ENCODE results near the gene RGR.

RGR gene

GRCh38 chr10:84244651-84245270, at the start of gene RGR:
TSS of gene RGR (plus strand) at chr10:84245053. CDS start at chr10:84245091, 38 bp downstream.
- DNase-seq (ENCODE audit: low read depth), result no peak

GRCh38 chr10:84196083-84196482, 48.8 kb upstream of the RGR start:
- no peak for DNase-seq (ENCODE audit: low read depth)

GRCh38 chr10:84196941-84197340, 47.9 kb upstream of the RGR start:
- DNase-seq (ENCODE audit: low read depth), result no peak

- no peak for DNase-seq (ENCODE audit: low read depth)
Observed at GRCh38 chr10:84197643-84198042, 47.2 kb upstream of the RGR start.

- no peak for DNase-seq (ENCODE audit: low read depth)
Observed at GRCh38 chr10:84198206-84198915, 46.5 kb upstream of the RGR start.

GRCh38 chr10:84200537-84201243, 44.2 kb upstream of the RGR start:
- DNase-seq (ENCODE audit: low read depth), result no peak

GRCh38 chr10:84201244-84201606, 43.6 kb upstream of the RGR start:
- DNase-seq (ENCODE audit: low read depth), result no peak

- DNase-seq (ENCODE audit: low read depth), result no peak
Observed at GRCh38 chr10:84201682-84202081, 43.2 kb upstream of the RGR start.

GRCh38 chr10:84202349-84202748, 42.5 kb upstream of the RGR start:
- DNase-seq (ENCODE audit: low read depth), result no peak

GRCh38 chr10:84204122-84204521, 40.7 kb upstream of the RGR start:
- DNase-seq (ENCODE audit: low read depth), result no peak

- no peak for DNase-seq (ENCODE audit: low read depth)
Observed at GRCh38 chr10:84204610-84205009, 40.2 kb upstream of the RGR start.

- peak; percentile 37 for DNase-seq (ENCODE audit: low read depth)
Observed at GRCh38 chr10:84205049-84205852, 39.6 kb upstream of the RGR start.

- no peak for DNase-seq (ENCODE audit: low read depth)
Observed at GRCh38 chr10:84205853-84206525, 38.9 kb upstream of the RGR start.

- DNase-seq (ENCODE audit: low read depth), result no peak
Observed at GRCh38 chr10:84208023-84208422, 36.8 kb upstream of the RGR start.

GRCh38 chr10:84211566-84211965, 33.3 kb upstream of the RGR start:
- no peak for DNase-seq (ENCODE audit: low read depth)

GRCh38 chr10:84212014-84212413, 32.8 kb upstream of the RGR start:
- no peak for DNase-seq (ENCODE audit: low read depth)

GRCh38 chr10:84213076-84213475, 31.8 kb upstream of the RGR start:
- DNase-seq (ENCODE audit: low read depth), result no peak

- DNase-seq (ENCODE audit: low read depth), result no peak
Observed at GRCh38 chr10:84214046-84214572, 30.7 kb upstream of the RGR start.

- DNase-seq (ENCODE audit: low read depth), result no peak
Observed at GRCh38 chr10:84214612-84215235, 30.1 kb upstream of the RGR start.

- no peak for DNase-seq (ENCODE audit: low read depth)
Observed at GRCh38 chr10:84216834-84217233, 28.0 kb upstream of the RGR start.

GRCh38 chr10:84217746-84218145, 27.1 kb upstream of the RGR start:
- DNase-seq (ENCODE audit: low read depth), result no peak
